Measurements from ENCODE around the gene MRPS34.

Gene MRPS34

DNA sequence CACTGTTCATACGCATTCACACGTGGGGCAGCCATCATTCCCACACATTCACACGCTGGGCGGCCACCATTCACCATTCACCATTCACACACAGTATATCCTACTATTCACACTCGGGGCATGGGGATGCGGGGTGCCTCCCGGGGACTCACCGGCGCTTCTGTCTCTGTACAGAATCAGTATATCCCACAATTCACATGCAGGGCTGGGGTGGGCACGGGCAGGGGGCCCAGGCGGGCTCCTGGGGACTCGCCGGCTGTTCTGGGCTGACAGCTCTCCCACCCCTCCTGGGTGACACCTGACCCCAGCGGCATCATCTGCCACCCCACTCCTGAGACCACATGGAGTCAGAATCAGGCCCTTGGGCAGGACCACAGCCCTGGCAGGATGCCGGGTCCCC lies 11.2 kb downstream of the MRPS34 start:
- no peak for ATAC-seq
- Mint-ChIP-seq H3K36me3 (peaks cover 17% of the 10 kb centered on the region), H3K4me1 (peaks cover 3% of the 10 kb centered on the region), H3K27ac (no peak overlapping the region), H3K9me3 (no peaks in the 10 kb centered on the region), H3K4me3 (no peak overlapping the region)
- DNase-seq (ENCODE audit: low spot score in 2 of 2), result no peak

DNA sequence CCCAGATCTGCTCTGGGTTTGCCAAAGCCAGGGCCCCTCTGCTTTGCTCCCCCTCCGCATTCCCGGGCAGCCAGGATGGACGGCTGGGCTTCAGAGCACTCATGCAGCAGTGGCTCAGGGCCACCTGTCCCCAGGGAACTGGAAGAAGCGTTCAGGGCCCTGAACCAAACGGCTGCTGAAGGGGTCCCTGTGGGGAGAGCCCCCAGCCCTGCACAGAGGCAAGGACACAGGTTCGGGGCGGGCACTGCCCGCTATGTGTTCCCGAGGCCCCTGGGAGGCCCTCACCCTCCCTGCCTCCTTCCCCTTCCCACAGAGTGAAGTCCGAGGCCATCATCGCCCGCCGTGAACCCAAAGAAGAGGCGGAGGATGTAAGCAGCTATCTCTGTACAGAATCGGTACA lies 12.0 kb downstream of the MRPS34 start:
- Mint-ChIP-seq H3K4me3 (no peak overlapping the region), H3K36me3 (peaks cover 18% of the 10 kb centered on the region), H3K9me3 (no peaks in the 10 kb centered on the region), H3K27ac (no peak overlapping the region), H3K4me1 (peaks cover 9% of the 10 kb centered on the region)
- DNase-seq (ENCODE audit: low spot score in 2 of 2), result no peak
- no peak for ATAC-seq

DNA sequence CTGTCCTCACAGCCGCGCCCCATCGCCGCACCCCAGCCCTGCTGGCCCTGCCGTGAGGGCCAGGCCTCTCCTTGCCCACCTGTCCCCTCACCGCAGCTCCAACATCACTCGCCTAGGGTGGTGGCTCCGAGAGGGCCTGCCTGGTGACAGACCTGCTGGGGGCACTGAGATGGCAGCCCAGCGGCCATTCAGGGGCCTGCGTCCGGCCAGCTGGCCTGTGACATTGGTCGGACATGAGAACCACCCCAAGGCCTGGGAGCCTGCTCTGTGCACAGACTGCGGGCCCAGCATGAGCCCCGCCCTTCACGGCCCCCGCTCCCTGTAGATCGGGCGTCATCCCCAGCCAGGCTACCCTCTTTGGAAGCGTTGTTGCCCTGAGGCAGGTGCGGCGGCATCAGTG lies 13.4 kb downstream of the MRPS34 start:
- no peak for DNase-seq (ENCODE audit: low spot score in 2 of 2)
- no peaks in the 10 kb centered on the region for H3K9me3 Mint-ChIP-seq
- no peak overlapping the region for H3K27ac Mint-ChIP-seq
- H3K4me3 Mint-ChIP-seq, result no peak overlapping the region
- no peak for ATAC-seq
- H3K4me1 Mint-ChIP-seq, result peaks cover 11% of the 10 kb centered on the region
- peaks cover 32% of the 10 kb centered on the region for H3K36me3 Mint-ChIP-seq

DNA sequence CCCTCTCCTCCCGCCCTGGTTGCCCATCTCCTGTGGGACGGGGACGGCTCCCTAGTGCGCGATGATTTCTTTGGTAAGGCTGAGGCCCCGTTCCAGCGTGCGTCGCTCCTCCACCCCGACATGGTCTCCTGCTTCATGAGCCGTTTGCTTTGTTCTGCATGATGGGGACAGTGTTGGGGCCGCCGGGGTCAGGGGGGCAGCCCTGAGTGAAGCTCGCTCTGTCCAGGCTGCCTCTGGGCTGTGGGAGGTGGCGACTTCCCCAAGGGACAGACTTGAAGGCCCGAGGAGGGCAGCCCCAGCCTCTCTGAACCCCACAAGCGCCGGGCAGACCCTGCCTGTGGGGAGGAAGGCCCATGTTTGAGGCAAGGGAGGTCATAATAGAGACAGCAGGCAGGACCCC lies 14.0 kb downstream of the MRPS34 start:
- no peak overlapping the region for H3K4me3 Mint-ChIP-seq
- DNase-seq (ENCODE audit: low spot score in 2 of 2) (no peak), ATAC-seq (no peak)
- H3K27ac Mint-ChIP-seq, result peak overlapping the region; percentile 43
- peaks cover 36% of the 10 kb centered on the region for H3K36me3 Mint-ChIP-seq
- H3K9me3 Mint-ChIP-seq, result no peaks in the 10 kb centered on the region
- H3K4me1 Mint-ChIP-seq, result peaks cover 11% of the 10 kb centered on the region

DNA sequence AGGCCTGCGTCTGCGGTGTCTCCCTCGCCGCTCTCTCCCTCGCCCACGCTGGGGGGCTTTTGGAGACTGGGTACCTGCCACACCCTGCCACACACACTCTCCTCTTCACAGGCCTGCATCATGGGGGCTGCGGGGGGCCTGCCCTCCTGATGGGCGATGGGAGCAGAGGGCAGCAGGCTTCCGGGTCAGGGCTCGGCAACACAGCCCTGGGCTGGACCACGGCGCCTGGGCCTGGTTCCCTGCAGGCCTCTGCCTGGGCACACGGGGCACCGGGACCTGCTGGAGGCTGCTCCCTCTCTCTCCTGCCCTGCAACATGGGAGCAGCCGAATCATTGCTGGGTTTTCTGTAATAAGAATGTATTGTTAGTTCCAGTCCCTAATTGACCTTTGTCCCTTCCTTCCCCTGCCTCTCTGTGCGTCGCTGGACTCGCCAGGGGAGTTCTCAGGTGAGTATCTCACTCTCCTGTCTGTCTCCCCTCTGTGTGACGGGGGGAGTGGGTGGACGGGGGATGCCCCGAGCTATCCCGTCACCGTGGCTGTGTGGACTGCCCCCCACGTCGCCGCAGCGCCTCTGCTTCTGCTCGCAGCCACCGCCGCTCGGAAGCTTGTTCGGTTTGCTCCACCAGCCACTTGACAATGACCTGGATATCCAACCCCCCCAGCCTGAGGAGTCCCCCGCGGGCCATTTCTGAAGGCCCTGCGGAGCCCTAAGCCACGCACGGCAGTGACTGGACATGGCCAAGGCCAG lies 15.0 kb downstream of the MRPS34 start:
- H3K27ac Mint-ChIP-seq, result peak overlapping the region; percentile 76
- DNase-seq (ENCODE audit: low spot score in 2 of 2), result no peak
- no peak for ATAC-seq
- H3K36me3 Mint-ChIP-seq, result peaks cover 45% of the 10 kb centered on the region
- H3K4me1 Mint-ChIP-seq, result peaks cover 11% of the 10 kb centered on the region
- H3K9me3 Mint-ChIP-seq, result no peaks in the 10 kb centered on the region
- no peak overlapping the region for H3K4me3 Mint-ChIP-seq

DNA sequence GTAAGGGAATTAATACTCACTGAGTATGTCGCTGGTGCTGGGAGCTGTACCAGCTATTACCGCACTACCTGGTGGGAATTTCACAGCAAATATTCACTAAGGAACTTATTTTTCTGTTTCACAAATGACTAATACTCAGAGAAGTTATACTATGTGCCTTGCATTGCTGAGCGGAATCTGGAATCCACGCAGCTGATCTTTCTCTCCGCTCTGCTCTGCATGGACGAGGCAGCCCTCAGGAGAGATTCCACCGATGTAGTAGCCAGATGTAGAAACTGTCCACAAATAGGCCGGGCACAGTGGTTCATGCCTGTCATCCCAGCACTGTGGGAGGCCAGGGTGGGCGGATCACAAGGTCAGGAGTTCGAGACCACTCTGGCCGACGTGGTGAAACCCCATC lies 18.7 kb downstream of the MRPS34 start:
- ATAC-seq (no peak), DNase-seq (ENCODE audit: low spot score in 2 of 2) (no peak)
- H3K27ac Mint-ChIP-seq, result no peak overlapping the region
- peaks cover 59% of the 10 kb centered on the region for H3K36me3 Mint-ChIP-seq
- peaks cover 11% of the 10 kb centered on the region for H3K4me1 Mint-ChIP-seq
- H3K9me3 Mint-ChIP-seq, result no peaks in the 10 kb centered on the region
- no peak overlapping the region for H3K4me3 Mint-ChIP-seq

DNA sequence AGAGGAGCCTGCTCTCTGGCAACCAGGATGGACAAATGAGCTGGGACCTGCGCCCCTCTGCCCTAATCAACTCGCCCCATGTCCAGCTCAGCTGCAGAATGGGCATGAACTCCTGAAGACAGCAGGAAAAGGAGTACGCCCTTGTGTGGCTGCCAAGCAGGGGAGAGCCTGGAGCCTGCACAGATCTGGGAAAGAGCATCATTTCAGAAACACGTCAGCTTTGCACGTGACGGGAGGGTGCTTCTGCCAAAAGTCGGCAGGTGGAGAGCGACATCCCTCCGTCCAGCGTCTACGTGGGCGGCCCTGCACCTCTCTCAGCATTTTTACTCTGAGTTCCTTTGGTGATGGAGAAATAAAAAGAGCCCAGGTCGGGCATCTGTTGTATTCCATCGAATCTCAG lies 20.1 kb downstream of the MRPS34 start:
- Mint-ChIP-seq H3K9me3 (no peaks in the 10 kb centered on the region), H3K4me1 (peaks cover 11% of the 10 kb centered on the region), H3K4me3 (no peak overlapping the region), H3K27ac (no peak overlapping the region), H3K36me3 (peaks cover 63% of the 10 kb centered on the region)
- ATAC-seq (no peak), DNase-seq (ENCODE audit: low spot score in 2 of 2) (no peak)

DNA sequence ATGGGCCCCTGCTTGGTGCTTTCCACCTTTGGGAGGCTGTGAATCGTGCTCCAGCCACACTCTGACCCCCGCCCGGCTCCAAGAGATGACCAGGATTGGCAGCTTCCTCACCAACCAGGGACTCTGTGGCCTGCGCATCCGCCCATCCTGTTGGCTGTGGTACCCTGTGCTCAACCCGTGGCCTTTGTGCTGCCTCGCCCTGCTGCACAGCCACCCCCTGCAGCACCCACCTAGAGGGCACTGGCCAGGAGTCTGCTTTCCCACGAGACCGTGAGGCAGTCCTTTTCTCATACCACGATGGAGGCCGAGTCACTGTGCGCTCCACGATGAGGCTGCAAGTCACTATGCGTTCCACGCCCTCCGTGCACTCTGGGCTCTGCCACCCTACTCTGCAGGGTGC lies 21.0 kb downstream of the MRPS34 start:
- H3K9me3 Mint-ChIP-seq, result no peaks in the 10 kb centered on the region
- peaks cover 11% of the 10 kb centered on the region for H3K4me1 Mint-ChIP-seq
- H3K4me3 Mint-ChIP-seq, result no peak overlapping the region
- ATAC-seq, result no peak
- H3K36me3 Mint-ChIP-seq, result peaks cover 72% of the 10 kb centered on the region
- DNase-seq (ENCODE audit: low spot score in 2 of 2), result no peak
- H3K27ac Mint-ChIP-seq, result no peak overlapping the region

DNA sequence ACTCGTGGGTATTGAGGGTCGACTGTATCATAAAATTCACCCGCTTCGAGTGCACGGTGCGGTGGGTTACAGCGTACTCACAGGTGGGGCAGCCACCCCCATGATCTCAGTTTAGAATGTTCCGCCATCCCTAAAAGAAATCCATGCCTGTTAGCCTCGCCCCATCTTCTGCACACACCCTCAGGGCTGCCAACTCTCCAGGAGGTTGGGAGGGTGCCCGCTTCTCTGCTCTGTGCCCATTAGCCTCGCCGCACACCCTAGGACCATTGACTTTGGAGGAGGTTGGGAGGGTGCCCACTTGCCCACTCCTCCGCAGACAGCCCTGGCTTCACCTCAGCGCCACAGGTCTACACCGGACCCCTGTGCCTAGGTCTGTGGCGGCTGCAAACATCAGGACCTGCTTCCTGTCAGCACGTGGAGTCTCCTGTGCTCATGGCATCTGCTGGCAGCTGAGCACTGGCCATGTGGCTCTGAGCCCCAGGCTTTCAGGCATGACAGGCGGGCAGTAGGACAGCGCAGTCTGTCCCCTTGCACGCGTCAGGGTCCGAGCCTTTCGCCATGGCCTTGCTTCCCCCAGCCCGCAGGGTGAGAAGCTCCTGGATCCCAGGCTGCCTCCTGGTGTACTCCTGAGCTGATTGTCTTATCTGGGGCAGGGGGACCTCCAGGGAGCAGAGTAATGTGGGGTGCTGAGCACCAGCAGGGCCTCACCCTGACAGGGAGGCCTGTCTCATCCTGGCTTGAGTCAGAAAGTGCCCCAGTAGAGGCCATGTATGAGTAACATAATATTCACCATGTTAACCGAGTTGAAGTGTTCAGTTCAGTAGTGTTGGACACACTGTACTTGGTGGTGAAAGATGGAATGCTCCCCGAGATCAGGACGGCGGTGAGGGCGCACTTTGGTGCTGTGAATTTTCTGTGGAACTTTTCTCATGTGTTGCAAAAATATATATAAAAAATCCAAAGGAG lies 23.5 kb downstream of the MRPS34 start:
- no peak for DNase-seq (ENCODE audit: low spot score in 2 of 2)
- Mint-ChIP-seq H3K4me1 (no peaks in the 10 kb centered on the region), H3K27ac (no peak overlapping the region), H3K9me3 (no peaks in the 10 kb centered on the region), H3K36me3 (peaks cover 65% of the 10 kb centered on the region), H3K4me3 (no peak overlapping the region)
- ATAC-seq, result peak; percentile 49

DNA sequence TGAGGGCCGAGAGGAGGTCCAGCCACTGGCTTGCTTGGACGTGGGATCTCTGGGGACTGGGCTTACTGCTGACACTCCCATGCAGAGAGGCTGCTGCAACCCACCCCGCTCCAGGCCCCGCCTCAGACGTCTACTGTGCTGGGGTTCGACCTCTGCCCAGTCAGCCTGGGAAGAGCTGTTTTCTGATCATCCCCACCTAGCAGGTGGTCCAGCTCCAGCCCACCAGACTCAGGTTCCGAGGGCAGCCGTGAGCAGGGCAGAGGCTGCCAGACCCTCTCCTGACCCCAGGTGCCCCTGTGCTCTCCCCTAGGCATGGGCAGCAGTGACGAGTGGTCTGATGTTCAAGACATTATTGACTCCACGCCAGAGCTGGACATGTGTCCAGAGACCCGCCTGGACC lies 25.0 kb downstream of the MRPS34 start:
- Mint-ChIP-seq H3K27ac (no peak overlapping the region), H3K4me1 (no peaks in the 10 kb centered on the region), H3K36me3 (peaks cover 63% of the 10 kb centered on the region), H3K4me3 (no peak overlapping the region), H3K9me3 (no peaks in the 10 kb centered on the region)
- ATAC-seq, result no peak
- DNase-seq (ENCODE audit: low spot score in 2 of 2), result no peak

DNA sequence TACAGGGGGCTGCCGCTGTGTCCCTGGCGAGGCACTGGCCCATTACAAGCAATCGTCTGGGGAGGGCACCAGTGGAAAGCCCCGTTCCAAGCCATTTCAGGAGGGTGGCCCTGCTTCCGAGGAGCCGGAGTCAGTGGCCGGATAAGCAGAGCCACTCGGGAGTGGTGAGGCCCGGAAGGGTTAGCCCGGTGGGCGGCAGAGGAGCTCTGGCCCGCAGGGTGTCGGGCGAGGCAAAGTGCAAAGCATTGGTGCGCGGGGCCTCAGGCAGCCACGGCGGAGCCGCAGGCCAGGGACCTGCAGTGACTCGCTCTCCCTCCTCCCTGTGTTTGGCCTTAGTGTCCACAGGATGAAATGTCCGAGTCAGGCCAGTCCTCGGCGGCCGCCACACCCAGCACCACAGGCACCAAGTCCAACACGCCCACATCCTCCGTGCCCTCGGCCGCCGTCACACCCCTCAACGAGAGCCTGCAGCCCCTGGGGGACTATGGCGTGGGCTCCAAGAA lies 26.2 kb downstream of the MRPS34 start:
- Mint-ChIP-seq H3K4me3 (no peak overlapping the region), H3K36me3 (peaks cover 51% of the 10 kb centered on the region), H3K9me3 (no peaks in the 10 kb centered on the region), H3K27ac (no peak overlapping the region), H3K4me1 (no peaks in the 10 kb centered on the region)
- DNase-seq (ENCODE audit: low spot score in 2 of 2), result no peak
- ATAC-seq, result no peak

DNA sequence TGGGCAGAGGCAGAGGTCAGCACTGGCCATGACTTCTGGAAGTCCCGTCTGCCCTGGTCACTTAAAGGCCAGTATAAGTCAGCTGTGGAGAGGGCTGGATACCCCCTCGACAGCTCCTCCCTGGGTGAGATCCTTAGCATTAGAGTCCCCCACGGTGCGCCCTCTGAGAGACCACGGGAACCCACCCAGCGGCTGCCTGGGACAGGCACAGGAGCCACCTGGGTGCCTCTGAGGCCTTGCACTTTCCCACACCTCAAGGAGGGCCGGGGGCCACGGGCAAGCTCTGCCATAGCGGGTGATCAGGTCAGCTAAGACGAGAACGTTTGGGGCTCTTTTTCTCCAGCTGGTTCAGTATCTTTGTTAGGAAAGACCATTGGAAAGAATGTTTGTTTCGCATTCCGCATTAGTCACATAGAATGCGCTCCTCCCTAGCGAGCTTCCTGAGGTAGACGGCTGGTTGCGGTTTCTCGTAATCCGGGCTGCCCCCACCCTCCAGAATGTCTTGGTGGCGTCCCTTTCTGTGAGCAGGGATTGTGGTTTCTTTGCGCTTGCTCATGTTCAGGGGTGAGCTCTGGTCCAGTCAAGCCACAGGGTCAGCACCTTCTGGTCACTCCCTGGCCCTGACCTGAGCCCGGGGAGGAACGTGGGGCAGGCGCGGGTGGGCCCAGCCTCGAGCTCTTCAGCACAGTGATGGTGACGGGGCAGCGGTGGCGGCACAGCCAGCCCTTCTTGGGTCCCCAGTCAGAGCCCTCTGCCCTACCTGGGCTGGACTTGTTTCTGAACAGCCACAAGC lies 26.8 kb downstream of the MRPS34 start:
- Mint-ChIP-seq H3K27ac (no peak overlapping the region), H3K4me1 (no peaks in the 10 kb centered on the region), H3K36me3 (peaks cover 46% of the 10 kb centered on the region), H3K9me3 (no peaks in the 10 kb centered on the region), H3K4me3 (no peak overlapping the region)
- ATAC-seq, result no peak
- DNase-seq (ENCODE audit: low spot score in 2 of 2), result no peak

DNA sequence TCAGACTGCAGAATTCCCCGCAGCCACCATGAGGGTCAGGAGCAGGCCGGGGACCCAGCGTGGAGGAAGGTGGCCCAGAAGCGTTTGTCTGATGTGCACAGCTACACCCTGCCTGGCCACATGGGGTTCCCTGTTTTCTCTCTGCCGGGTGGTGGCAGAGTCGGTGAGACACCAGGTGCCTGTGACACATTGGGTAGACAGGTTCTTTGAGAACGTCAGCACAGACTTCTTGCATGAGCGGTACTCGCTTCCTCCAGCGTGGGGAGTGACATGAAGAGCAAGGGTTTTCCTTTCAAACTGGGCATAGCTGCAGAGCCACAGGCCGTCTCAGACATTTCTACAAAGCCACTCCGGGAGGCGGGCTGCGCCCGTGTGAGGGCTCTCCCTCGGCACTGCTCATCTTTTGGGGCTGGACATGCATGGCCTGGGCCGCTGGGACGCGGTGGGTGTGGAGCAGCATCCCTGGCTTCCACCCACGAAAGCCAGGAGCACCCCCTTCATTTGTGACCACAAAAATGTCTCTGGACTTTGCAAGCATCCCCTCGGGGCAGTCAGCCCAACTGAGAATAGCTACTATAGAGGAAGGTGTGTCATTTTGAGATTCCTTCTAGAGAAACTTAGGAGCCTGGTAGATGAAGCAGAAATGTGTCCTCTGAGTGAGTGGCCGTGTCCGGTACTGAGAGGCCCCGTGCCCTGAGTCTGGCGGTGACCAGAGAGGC lies 27.6 kb downstream of the MRPS34 start:
- H3K9me3 Mint-ChIP-seq, result no peaks in the 10 kb centered on the region
- H3K27ac Mint-ChIP-seq, result peak overlapping the region; percentile 20
- no peak for ATAC-seq
- DNase-seq (ENCODE audit: low spot score in 2 of 2), result no peak
- peaks cover 39% of the 10 kb centered on the region for H3K36me3 Mint-ChIP-seq
- H3K4me3 Mint-ChIP-seq, result no peak overlapping the region
- no peaks in the 10 kb centered on the region for H3K4me1 Mint-ChIP-seq

DNA sequence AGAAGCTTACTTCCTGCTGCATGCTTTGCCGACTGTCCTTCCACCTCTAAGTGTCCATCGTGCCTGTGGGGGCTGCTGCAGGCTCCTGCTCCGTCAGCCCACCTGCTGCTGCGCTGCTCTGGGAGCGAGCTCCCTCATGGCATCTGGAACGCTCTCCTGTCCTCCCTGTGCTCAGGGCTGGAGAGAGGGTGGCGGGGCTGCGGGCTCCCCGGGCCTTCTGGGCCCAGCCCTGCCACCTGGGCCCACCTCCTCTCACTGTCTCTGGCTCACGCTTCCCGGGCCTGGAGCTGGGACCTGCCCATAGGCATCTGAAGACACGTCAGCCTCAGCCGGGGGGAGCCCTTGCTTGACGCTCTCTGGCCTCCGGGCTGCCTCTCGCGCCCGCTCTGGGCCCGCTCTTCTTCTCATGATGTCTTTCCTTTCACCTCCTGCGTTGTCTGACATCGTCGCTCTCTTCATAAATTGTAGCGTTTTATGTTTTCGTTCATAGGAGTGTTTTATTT lies 28.5 kb downstream of the MRPS34 start:
- DNase-seq (ENCODE audit: low spot score in 2 of 2), result no peak

More for the DNA sequence above, 28.5 kb downstream of the MRPS34 start:
- ATAC-seq, result no peak
- Mint-ChIP-seq H3K9me3 (no peaks in the 10 kb centered on the region), H3K4me3 (no peak overlapping the region), H3K4me1 (no peaks in the 10 kb centered on the region), H3K36me3 (peaks cover 31% of the 10 kb centered on the region), H3K27ac (peak overlapping the region; percentile 20)
